Transverse colon (tissue), 4 donors: ENCODE results near the gene MAB21L3. TPM values are rescaled to one million over a fixed set of nuclear protein-coding genes. Genes with fewer than 3 reads are reported as not detected.

Source experiments
- DNase-seq: peaks from one replicate; pipeline ENCODE4 v3.0.0-alpha.2; 2019
- H3K27ac ChIP-seq, 4 donors: fragments of 200-600 bp; sonication (generic); 2 replicates each; pipeline ENCODE4 v1.5.1; 2016 to 2018; ENCODE audit warnings: inconsistent platforms in 4 of 4
- H3K27me3 ChIP-seq: fragments of 200-600 bp; sonication (generic); 2 replicates; pipeline ENCODE4 v1.5.1; 2017; ENCODE audit warnings: inconsistent platforms
- H3K36me3 ChIP-seq, 4 donors: fragments of 200-600 bp; sonication (generic); 2 replicates each; pipeline ENCODE4 v1.5.1; 2017 to 2019; ENCODE audit warnings: inconsistent platforms in 4 of 4
- H3K4me1 ChIP-seq, 4 donors: fragments of 200-600 bp; sonication (generic); 2 replicates each; pipeline ENCODE4 v1.5.1; 2017 to 2020; ENCODE audit warnings: inconsistent platforms in 4 of 4
- H3K4me3 ChIP-seq, 4 donors: fragments of 200-600 bp; sonication (generic); 1 replicate in 1 of 4; 2 replicates in 3 of 4; pipeline versions ENCODE4 v1.5.1 to v1.6.1; 2017 to 2019; ENCODE audit warnings: inconsistent platforms in 4 of 4
- H3K9me3 ChIP-seq, 2 donors: fragments of 200-600 bp; sonication (generic); 2 replicates each; pipeline ENCODE4 v1.5.1; 2017 to 2019; ENCODE audit warnings: inconsistent platforms in 2 of 2
- EP300 ChIP-seq: sonication (generic); formaldehyde crosslinking; IDR thresholded peaks from one replicate; pipeline ENCODE4 v1.6.1; 2017; ENCODE audit warnings: antibody characterized with exemption, low read depth
- POLR2A ChIP-seq: fragments of 450-650 bp; IDR thresholded peaks from one replicate; pipeline ENCODE4 v1.6.1; 2016; ENCODE audit warnings: antibody characterized with exemption, mild to moderate bottlenecking, moderate library complexity
- POLR2AphosphoS5 ChIP-seq, 3 donors: sonication (generic); formaldehyde crosslinking; IDR thresholded peaks; one replicate each; pipeline ENCODE4 v1.6.1; 2016; ENCODE audit warnings: antibody characterized with exemption in 3 of 3
- WGBS, 2 donors: methylation state at CpG; one replicate each; pipeline ENCODE4 v1.1.5; 2018; ENCODE audit warnings: low coverage in 1 of 2; 5-methylcytosine and 5-hydroxymethylcytosine counted together
- in situ Hi-C, 4 donors: fragments of 200-750 bp; cut with MboI; loops; one replicate each; pipeline versions ENCODE4 v1.15.0 to v1.15.1; 2017; ENCODE audit warnings: low sequenced_read_pairs in 3 of 4, low pct_ligation_motif_present in 1 of 4, low pct_unique_long_range_greater_than_20kb in 1 of 4
- intact Hi-C: fragments of 100-400 bp; cut with DNase I; formaldehyde crosslinking; loops from one replicate; pipeline ENCODE4 v1.15.1; 2023; ENCODE audit warnings: low total_unique reads
- total RNA-seq, 4 donors: library from RNA; depleted of rRNA; stranded (reverse); fragments of >200 nt; gene quantifications; one replicate each; pipeline ENCODE4 v1.1.0, GENCODE V29; 2016
- TF ChIP-seq, protein P1 (sequence below), 5 experiments: fragments of 200-600 bp in 3 of 5; fragments of 450-650 bp in 2 of 5; sonication (generic) in 3 of 5; IDR thresholded peaks; 1 replicate in 2 of 5; 2 replicates in 3 of 5; pipeline ENCODE4 v1.5.1; 2016 to 2017; ENCODE audit warnings: antibody characterized with exemption in 5 of 5, inconsistent platforms in 3 of 5, mild to moderate bottlenecking in 2 of 5, moderate library complexity in 1 of 5

Gene MAB21L3
- total RNA-seq, 4 donors from 2014 or later: 0.20 to 9.4 (median 4.8) TPM

DNA sequence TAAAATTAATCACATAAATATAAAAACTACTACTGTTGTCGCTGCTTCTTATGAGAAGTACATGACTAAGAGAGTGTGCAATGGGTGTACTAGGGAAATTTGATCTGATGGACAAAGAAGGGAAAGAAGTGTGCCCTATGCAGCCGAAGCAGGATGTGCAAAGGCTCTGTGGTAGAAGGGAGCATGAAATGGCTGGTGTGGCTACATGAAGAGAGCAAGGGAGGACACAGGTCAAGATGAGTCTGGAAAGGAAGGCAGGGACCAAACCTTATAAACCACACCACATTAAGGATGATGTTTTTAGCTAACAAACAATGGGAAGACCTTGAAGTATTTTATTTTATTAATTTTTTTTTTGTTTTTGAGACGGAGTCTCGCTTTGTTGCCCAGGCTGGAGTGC, 20.0 kb downstream of the MAB21L3 start:
- H3K4me3 ChIP-seq: no peak overlapping the region
- no peaks in the 10 kb centered on the region for H3K27me3 ChIP-seq
- 82 to 92% methylated on average over 2 to 4 of the region's 4 CpGs for WGBS, 2 donors
- no peak for TF ChIP-seq POLR2AphosphoS5 (IDR thresholded peaks at IDR 0.05)
- no peak for TF ChIP-seq EP300
- TF ChIP-seq, protein P1, sequence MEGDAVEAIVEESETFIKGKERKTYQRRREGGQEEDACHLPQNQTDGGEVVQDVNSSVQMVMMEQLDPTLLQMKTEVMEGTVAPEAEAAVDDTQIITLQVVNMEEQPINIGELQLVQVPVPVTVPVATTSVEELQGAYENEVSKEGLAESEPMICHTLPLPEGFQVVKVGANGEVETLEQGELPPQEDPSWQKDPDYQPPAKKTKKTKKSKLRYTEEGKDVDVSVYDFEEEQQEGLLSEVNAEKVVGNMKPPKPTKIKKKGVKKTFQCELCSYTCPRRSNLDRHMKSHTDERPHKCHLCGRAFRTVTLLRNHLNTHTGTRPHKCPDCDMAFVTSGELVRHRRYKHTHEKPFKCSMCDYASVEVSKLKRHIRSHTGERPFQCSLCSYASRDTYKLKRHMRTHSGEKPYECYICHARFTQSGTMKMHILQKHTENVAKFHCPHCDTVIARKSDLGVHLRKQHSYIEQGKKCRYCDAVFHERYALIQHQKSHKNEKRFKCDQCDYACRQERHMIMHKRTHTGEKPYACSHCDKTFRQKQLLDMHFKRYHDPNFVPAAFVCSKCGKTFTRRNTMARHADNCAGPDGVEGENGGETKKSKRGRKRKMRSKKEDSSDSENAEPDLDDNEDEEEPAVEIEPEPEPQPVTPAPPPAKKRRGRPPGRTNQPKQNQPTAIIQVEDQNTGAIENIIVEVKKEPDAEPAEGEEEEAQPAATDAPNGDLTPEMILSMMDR (IDR thresholded peaks at IDR 0.05): no peak
- no peaks in the 10 kb centered on the region for H3K9me3 ChIP-seq
- H3K27ac ChIP-seq: no peak overlapping the region
- no peaks in the 10 kb centered on the region for H3K36me3 ChIP-seq
- in situ Hi-C loops (loop anchor here in 3 of 4 donors (10.0 to 25.0 kb wide), 2 partner anchors 356 to 364 kb away; no protein-coding TSS in a partner anchor), intact Hi-C loops (no loop called here)
- H3K4me1 ChIP-seq: peaks cover 0 to 3% (median 1%) of the 10 kb centered on the region in 4 donors
- no peak for DNase-seq

DNA sequence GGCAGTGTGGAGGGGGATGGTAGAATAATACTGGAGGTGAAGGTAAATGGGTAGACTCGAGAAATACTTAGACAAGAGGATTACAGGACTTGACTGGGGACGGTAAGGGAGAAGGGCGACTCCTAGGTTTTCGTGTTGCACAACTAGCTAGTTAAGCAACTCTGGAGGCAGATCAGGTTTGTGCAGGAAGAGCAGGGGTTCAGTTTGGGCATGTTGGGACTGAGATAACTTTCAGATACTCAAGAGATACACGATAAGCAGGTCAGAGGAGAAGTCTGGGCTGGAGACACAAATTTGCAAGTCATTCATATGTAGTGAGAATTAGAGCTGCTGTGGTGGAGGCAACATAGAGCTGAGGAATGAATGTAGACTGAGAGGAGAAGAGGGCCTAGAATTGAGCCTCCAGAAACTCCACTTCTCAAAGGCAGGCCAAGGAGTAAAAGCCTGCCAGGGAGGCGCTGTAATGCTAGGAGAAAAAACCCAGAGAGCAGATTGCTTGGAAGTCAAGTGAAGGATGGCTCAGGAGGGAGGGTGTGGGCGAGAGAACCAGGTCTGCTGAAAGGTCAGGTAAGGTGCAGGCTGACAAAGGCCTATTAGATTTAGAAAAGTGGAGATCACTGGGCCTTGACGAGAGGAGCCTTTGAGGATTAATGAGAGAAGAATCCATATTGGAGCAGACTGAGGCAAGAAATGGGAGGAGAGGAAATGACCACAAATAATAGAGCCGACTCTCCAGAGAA, 20.8 kb downstream of the MAB21L3 start:
- WGBS, 2 donors: 79 to 81% methylated on average over 7 to 9 of the region's 9 CpGs
- in situ Hi-C loops: loop anchor here in 3 of 4 donors (10.0 to 25.0 kb wide), 2 partner anchors 355 to 363 kb away; no protein-coding TSS in a partner anchor
- H3K4me3 ChIP-seq: no peak overlapping the region

GRCh38 chr1:116133696-116134475, 22.7 kb downstream of the MAB21L3 start:
- Histone ChIP-seq H3K4me1 (peaks cover 0 to 2% (median 0%) of the 10 kb centered on the region in 4 donors), H3K27me3 (no peaks in the 10 kb centered on the region), H3K27ac (no peak overlapping the region), H3K9me3 (no peaks in the 10 kb centered on the region), H3K4me3 (no peak overlapping the region), H3K36me3 (no peaks in the 10 kb centered on the region)
- TF ChIP-seq POLR2AphosphoS5 (IDR thresholded peaks at IDR 0.05): no peak
- TF ChIP-seq POLR2A: no peak
- TF ChIP-seq EP300: no peak
- TF ChIP-seq, protein P1 (IDR thresholded peaks at IDR 0.05): no peak
- in situ Hi-C loops: loop anchor here in 3 of 4 donors (10.0 to 25.0 kb wide), 2 partner anchors 353 to 361 kb away; no protein-coding TSS in a partner anchor
- 75 to 78% methylated on average over 3 to 8 of the region's 8 CpGs for WGBS, 2 donors
- intact Hi-C loops: no loop called here
- DNase-seq: no peak

More for the DNA sequence above, 20.8 kb downstream of the MAB21L3 start:
- H3K36me3 ChIP-seq: no peaks in the 10 kb centered on the region
- H3K27me3 ChIP-seq: no peaks in the 10 kb centered on the region
- no peaks in the 10 kb centered on the region for H3K9me3 ChIP-seq
- intact Hi-C loops: no loop called here
- TF ChIP-seq, protein P1 (IDR thresholded peaks at IDR 0.05): no peak
- TF ChIP-seq EP300 (no peak), POLR2A (no peak), POLR2AphosphoS5 (IDR thresholded peaks at IDR 0.05) (no peak)
- no peaks in the 10 kb centered on the region for H3K4me1 ChIP-seq
- no peak for DNase-seq
- no peak overlapping the region for H3K27ac ChIP-seq

- Histone ChIP-seq H3K27ac (no peak overlapping the region), H3K4me3 (no peak overlapping the region), H3K4me1 (peaks cover 0 to 5% (median 0%) of the 10 kb centered on the region in 4 donors), H3K9me3 (no peaks in the 10 kb centered on the region), H3K27me3 (no peaks in the 10 kb centered on the region), H3K36me3 (no peaks in the 10 kb centered on the region)
- intact Hi-C loops (no loop called here), in situ Hi-C loops (loop anchor here in 3 of 4 donors (10.0 to 25.0 kb wide), 2 partner anchors 353 to 360 kb away; no protein-coding TSS in a partner anchor)
- TF ChIP-seq, protein P1 (IDR thresholded peaks at IDR 0.05): no peak
- TF ChIP-seq POLR2A (no peak), POLR2AphosphoS5 (IDR thresholded peaks at IDR 0.05) (no peak), EP300 (no peak)
- no peak for DNase-seq
- 56 to 83% methylated on average over 1 to 2 of the region's 2 CpGs for WGBS, 2 donors
Observed at GRCh38 chr1:116134476-116134773, 23.2 kb downstream of the MAB21L3 start.
